HG02852 (cell line): ENCODE results near the gene RILPL1.
"Not testable (repeated sequence)": the region's sequence is repeated elsewhere in the genome, so short reads cannot be mapped to it uniquely, and the experiment has no call there.

ENCODE experiments used
- ATAC-seq: cut with Tn5 transposase; IDR thresholded peaks from one replicate; pipeline ENCODE4 v1.9.1; 2021; ENCODE audit warnings: mild to moderate bottlenecking, moderate library complexity; ENCODE audit not compliant: unreplicated experiment

Gene RILPL1

DNA sequence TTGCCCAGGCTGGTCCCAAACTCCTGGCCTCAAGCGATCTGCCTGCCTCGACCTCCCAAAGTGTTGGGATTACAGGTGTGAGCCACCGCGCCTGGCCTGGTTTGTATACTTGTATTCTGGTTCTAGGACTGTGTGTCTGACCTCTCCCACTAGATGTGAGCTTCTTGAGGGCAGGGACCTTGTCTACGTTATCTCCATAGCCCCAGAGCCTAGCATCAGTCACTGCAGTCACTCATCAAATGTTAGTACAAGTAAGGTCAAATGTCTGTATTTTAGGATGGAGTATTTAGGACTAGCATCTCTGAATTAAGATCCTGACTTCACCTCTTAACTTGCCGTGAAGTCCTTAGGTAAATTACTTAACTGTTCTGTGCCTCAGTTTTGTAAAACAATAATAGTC is 99.9 kb downstream of the RILPL1 start:
- ATAC-seq = no peak

DNA sequence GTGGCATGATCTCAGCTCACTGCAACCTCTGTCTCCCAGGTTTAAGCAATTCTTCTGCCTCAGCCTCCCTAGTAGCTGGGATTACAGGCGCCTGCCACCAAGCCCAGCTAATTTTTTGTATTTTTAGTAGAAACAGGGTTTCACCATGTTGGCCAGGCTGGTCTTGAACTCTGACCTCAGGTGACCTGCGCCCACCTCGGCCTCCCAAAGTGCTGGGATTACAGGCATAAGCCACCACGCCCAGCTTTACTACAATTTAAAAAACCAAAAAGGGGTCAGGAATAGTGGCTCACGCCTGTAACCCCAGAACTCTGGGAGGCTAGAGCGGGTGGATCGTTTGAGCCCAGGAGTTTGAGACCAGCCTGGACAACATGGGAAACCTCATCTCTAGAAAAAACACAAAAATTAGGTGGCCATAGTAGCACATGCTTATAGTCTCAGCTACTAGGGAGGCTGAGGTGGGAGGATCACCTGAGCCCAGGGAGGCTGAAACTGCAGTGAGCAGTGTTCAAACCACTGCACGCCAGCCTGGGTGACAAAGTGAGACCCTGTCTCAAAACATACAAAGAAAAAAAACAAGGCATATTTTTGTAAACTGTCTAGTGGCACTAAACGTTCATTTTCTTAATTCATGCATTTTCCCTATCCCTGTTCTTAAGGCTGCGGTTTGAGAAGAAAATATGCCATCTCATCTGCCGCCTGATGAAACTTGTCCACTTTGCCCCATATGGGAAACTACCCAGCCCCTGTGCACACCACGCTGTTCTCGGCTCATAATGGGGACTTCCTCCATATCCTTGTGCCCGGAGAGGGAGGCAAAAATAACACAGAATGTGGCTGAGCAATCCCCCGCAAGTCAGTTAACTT is 101.3 kb downstream of the RILPL1 start:
- not testable (repeated sequence) for ATAC-seq

DNA sequence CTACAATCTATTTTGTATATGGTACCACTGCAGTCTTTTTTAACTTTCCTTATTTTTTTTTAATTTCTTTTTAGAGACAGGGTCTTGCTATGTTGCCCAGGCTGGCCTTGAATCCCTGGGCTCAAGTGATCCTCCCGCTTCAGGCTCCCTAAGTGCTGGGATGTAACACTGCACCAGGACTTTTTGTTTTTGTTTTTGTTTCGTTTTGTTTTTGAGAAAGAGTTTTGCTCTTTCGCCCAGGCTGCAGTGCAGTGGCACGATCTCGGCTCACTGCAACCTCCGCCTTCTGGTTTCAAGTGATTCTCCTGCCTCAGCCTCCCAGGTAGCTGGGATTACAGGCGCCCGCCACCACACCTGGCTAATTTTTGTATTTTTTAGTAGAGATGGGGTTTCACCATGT is 104.4 kb downstream of the RILPL1 start:
- not testable (repeated sequence) for ATAC-seq

DNA sequence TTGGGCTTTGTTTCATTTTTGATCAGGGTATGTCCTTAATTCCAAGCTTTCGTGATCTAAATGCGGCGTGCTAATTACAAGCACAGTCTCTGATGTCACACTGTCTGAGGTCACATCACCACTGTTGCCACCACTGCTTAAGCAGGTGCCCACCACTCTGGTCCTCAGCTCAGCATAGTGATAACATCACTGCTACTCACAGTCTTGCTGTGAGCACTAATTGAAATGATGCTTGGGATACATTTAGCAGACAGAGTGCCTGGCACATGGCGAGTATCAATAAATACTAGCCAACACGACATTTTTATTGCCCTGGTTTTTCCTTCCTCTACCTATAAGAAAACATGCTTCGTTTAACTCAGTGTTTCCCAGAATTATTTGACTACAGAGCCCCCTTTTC is 104.9 kb downstream of the RILPL1 start:
- ATAC-seq = no peak

DNA sequence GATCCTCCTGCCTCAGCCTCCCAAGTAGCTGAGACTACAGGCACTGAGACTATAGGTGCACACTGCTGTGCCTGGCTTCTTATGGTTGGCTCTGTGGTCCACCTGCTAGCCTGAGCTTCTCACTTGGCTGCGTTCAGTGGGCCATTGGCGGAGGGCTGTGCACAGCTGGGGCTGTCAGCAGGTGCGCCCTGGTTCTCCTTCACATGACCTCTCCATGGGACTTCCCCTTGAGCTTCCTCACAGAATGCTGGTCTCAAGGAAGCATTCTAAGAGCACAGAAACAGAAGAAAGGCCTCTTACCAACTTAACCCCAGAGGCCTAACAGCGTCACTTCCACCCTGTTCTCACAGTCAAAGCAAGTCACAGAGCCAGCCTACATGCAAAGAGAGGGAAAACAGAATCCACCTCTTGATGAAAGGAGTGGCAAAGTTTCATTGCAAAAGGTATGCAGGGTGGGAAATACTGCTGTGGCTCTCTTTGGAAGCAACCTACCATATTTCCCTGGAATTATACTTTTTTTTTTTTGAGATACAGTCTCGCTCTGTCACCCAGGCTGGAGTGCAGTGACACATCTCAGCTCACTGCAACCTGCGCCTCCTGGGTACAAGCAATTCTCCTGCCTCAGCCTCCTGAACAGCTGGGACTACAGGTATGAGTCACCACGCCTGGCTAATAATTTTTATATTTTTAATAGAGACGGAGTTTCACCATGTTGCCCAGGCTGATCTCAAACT is 106.3 kb downstream of the RILPL1 start:
- peak; percentile 92 for ATAC-seq

DNA sequence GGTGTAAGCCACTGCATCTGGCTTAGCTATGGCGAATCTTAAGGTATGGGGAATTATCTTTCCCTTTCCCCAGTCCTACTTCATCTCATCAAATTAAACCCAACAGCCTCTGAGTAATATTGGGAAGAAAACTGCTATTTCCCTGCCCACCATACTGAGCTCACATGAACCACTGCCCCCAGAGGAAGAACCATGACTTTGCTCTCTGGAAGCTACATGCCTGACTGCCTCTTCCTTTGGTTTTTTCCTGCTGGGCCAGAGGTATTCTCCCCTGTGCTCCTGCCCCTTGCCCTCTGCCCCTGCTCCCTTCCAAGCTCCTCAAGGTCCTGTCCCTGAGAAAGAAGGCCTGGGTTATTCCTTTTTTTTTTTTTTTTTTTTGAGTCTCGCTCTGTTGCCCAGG is 112.2 kb downstream of the RILPL1 start:
- no peak for ATAC-seq
